ENCODE measurements around the gene OR8D4.
"Not testable (repeated sequence)": the region's sequence is repeated elsewhere in the genome, so short reads cannot be mapped to it uniquely, and the experiment has no call there.

OR8D4 gene

GRCh38 chr11:123901867-123902266 lies at the start of gene OR8D4:
TSS of gene OR8D4 (plus strand) at chr11:123902167. CDS start at chr11:123906432, 4,265 bp downstream.
- DNase-seq (ENCODE audit: low read depth in 2 of 2): no peak

DNA sequence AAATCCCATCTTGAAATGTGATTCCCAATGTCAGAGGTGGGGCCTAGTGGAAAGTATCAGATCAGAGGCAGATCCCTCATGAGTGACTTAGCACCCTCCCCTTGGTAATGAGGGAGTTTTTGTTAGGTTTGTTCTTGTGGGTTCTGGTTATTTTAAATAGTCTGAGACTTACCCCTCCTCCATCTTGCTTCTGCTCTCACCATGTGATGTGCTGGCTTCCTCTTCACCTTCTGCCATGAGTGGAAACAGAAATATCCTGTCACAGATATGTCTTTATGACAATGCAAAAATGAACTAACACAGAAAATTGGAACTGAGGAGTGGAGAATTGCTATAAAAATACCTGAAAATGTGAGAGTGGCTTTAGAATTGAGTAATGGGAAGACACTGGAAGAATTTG lies 49.6 kb upstream of the OR8D4 start:
- no peak for DNase-seq (ENCODE audit: low read depth in 2 of 2)

DNA sequence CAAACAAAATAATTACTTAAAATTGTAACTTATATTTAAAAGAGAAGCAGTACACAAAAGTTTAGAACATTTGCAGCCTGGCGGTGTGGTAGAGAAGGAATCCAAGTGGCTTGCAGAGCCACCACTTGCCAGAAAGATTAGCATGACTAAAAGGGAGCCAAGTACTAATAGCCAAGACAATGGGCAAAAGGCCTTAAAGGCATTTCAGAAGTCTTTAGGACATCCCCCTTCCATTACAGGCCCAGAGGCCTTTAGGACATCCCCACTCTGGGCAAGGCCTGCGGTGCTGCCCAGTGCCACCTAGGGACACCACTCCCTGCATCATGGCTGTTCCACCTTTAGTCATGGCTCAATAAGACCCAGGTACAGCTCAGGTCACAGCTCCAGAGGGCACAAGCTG lies 48.9 kb upstream of the OR8D4 start:
- no peak for DNase-seq (ENCODE audit: low read depth in 2 of 2)

DNA sequence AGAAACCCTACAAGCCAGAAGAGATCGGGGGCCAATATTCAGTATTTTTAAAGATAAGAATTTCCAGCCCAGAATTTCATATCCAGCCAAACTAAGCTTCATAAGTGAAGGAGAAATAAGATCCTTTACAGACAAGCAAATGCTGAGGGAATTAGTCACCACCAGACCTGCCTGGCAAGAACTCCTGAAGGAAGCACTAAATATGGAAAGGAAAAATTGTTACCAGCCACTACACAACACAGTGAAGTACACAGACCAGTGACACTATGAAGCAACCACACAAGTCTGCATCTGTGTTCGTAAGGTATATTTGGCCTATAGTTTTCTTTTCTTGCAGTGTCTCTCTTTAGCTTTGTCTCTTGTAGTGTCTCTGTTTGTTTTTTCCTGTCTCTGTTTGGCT lies 45.5 kb upstream of the OR8D4 start:
- no peak for DNase-seq (ENCODE audit: low read depth in 2 of 2)

GRCh38 chr11:123859731-123860130 lies 42.2 kb upstream of the OR8D4 start:
- no peak for DNase-seq (ENCODE audit: low read depth in 2 of 2)

- DNase-seq (ENCODE audit: low read depth in 2 of 2): not testable (repeated sequence)
Observed at GRCh38 chr11:123865293-123865692, 36.7 kb upstream of the OR8D4 start.

- not testable (repeated sequence) for DNase-seq (ENCODE audit: low read depth in 2 of 2)
Observed at GRCh38 chr11:123867795-123868194, 34.2 kb upstream of the OR8D4 start.

GRCh38 chr11:123880912-123881311 lies 21.1 kb upstream of the OR8D4 start:
- no peak for DNase-seq (ENCODE audit: low read depth in 2 of 2)

DNA sequence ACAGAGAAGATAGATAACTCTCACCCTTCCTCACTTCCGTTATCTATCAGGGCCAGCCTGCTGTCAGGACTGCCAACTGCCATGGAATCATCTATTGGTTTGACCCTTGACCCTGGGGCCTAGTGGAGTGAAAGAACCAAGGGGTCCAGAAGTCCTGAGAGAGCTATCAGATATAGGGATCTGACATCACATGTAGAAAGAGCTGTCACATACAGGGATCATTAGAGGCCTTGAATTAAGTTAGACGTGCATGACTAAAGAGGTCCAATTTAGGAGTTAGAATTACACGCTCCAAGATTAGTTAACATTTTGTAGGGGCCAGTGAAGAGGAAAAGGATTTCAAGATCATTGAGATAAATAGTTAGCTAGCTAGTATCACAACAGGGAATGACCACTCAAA lies 16.4 kb upstream of the OR8D4 start, which contains the start of gene TMEM225:
Gene TMEM225, minus strand, starts transcription at position 101 of the 400 bp plus-strand sequence. CDS start 245 bp downstream, outside the sequence.
- DNase-seq (ENCODE audit: low read depth in 2 of 2): no peak

DNA sequence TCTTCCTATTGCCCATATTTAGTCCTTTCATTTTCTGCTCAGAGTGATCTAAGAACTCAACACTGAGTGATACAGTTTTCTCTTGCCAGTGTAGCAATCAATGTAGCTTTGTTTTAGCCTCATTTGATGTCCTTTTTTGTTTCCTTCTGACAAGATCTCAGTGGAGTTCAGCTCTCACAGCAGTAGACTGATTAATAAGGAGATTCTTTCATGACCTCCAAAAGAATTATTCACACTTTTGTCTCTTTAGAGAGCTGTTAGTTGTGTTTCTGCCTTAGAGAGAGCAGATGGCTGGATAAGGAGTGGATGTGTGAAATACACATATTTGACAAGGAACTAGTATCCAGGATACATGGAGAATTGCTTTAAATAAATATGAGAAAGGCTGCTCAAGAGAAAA lies 9.9 kb upstream of the OR8D4 start:
- no peak for DNase-seq (ENCODE audit: low read depth in 2 of 2)

GRCh38 chr11:123899792-123900191 lies 2.2 kb upstream of the OR8D4 start:
- no peak for DNase-seq (ENCODE audit: low read depth in 2 of 2)

GRCh38 chr11:123903932-123904331 lies 2.0 kb downstream of the OR8D4 start:
- DNase-seq (ENCODE audit: low read depth in 2 of 2): no peak

DNA sequence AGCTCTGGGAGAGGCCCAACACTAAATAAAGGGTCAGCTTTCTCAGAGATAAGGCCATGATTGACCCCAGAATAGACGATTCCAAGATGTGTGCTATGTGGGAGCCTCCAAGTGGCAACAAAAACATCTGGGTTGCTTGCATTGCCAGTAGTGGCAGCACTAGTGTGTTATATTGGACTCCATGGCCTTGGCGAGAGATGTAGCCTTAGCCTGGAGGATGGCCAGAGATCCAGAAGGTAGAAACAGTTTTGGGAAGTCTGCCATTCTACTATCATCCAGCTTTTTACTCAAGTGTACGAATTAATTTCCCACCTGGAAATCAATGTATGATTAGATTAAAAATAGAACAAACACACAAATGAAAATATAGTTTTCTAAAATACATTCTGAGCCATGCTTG lies 3.0 kb downstream of the OR8D4 start:
- no peak for DNase-seq (ENCODE audit: low read depth in 2 of 2)

- DNase-seq (ENCODE audit: low read depth in 2 of 2): no peak
Observed at GRCh38 chr11:123905826-123906225, 3.9 kb downstream of the OR8D4 start.

GRCh38 chr11:123920943-123921342 lies 19.0 kb downstream of the OR8D4 start:
- DNase-seq (ENCODE audit: low read depth in 2 of 2): no peak

- DNase-seq (ENCODE audit: low read depth in 2 of 2): no peak
Observed at GRCh38 chr11:123924027-123924426, 22.1 kb downstream of the OR8D4 start.

DNA sequence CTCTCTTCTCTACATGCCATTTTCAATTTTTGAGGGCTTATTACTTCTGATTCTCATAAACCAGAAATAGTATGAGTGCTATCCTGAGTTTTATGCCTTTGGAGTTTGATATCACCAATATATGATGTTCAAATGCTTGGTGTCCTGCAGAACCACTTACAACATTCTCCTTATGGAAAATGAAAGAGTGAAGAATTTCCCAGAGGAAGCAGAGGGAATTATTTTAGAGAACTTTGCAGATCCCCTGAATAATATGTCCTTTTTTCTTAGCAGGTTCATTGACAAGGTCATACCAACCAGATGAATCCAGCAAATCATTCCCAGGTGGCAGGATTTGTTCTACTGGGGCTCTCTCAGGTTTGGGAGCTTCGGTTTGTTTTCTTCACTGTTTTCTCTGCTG lies 37.4 kb downstream of the OR8D4 start, which contains the start of gene OR4D5:
Gene OR4D5, plus strand, starts transcription at position 301 of the 400 bp plus-strand sequence. Its CDS starts 0 bp downstream, at position 301.
- DNase-seq (ENCODE audit: low read depth in 2 of 2): no peak

DNA sequence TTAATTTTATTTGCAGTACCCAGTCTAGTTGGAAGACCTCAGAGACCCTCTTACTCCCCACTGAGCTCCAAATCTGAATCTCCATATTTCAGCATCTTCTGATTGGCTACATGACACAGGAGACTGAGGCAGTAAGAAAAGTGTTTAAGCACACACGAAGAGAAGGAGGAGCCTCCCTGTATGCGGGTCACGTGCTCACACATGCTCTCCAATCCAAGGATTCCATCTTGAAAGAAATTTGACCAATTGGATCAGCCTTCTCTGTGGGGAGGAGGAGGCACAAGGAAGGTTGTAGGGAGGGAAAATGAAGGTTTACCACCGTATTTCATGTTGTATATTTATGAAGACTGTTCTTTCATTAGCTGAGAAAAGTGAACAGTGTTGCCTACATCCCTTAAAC lies 40.4 kb downstream of the OR8D4 start:
- DNase-seq (ENCODE audit: low read depth in 2 of 2): no peak

DNA sequence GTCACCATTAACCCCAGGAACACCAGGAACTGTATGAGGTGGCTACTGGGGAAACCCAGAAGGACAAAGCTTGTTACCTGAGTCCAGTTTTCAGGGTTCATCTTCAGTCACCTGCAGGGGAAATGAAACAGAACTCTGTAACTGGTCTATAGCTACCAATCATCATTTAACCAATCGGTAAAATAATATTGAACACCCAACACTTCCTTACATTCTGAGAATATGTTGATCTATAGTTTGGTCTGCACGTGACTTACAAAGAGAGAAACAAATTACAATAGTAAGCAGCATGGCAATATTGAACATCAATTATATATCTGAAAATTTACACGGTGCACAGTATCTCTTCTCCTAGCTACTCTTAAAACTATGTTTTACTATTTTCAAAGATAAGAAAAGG lies 41.8 kb downstream of the OR8D4 start, which contains the start of gene OR6T1:
Gene OR6T1, minus strand, starts transcription at position 101 of the 400 bp plus-strand sequence. Its CDS starts 0 bp downstream, at position 101.
- no peak for DNase-seq (ENCODE audit: low read depth in 2 of 2)

- DNase-seq (ENCODE audit: low read depth in 2 of 2): no peak
Observed at GRCh38 chr11:123945132-123945531, 43.2 kb downstream of the OR8D4 start.

- DNase-seq (ENCODE audit: low read depth in 2 of 2): no peak
Observed at GRCh38 chr11:123956752-123957151, 54.8 kb downstream of the OR8D4 start.
